Memory B cell (primary cell): ENCODE results near the gene PNLIPRP2.

ENCODE experiments used
- ATAC-seq: fragments of 150-1000 bp; cut with Tn5 transposase; 2 replicates; pipeline ENCODE4 v1.10.0; 2021; ENCODE audit warnings: low read depth, mild to moderate bottlenecking, moderate library complexity
- DNase-seq, 2 donors: peaks; one replicate each; pipeline ENCODE4 v3.0.0; 2022; ENCODE audit warnings: low spot score in 2 of 2
- H3K27ac Mint-ChIP-seq: one replicate; pipeline ENCODE4 v1.8.0; 2022; ENCODE audit warnings: mild to moderate bottlenecking, moderate library complexity, mixed read lengths
- H3K27me3 Mint-ChIP-seq: one replicate; pipeline ENCODE4 v1.8.0; 2022; ENCODE audit warnings: mixed read lengths
- H3K36me3 Mint-ChIP-seq: one replicate; pipeline ENCODE4 v1.8.0; 2022; ENCODE audit warnings: mild to moderate bottlenecking, mixed read lengths
- H3K4me1 Mint-ChIP-seq: one replicate; pipeline ENCODE4 v1.8.0; 2022; ENCODE audit warnings: mixed read lengths
- H3K4me3 Mint-ChIP-seq: one replicate; pipeline ENCODE4 v1.8.0; 2022; ENCODE audit warnings: mild to moderate bottlenecking, moderate library complexity, mixed read lengths
- H3K9me3 Mint-ChIP-seq: one replicate; pipeline ENCODE4 v1.8.0; 2022; ENCODE audit warnings: mixed read lengths

The PNLIPRP2 gene

GRCh38 chr10:116670706-116671105 lies 50.0 kb downstream of the PNLIPRP2 start:
- H3K9me3 Mint-ChIP-seq, result no peaks in the 10 kb centered on the region
- H3K4me3 Mint-ChIP-seq, result no peak overlapping the region
- peaks cover 1% of the 10 kb centered on the region for H3K27me3 Mint-ChIP-seq
- H3K4me1 Mint-ChIP-seq, result no peaks in the 10 kb centered on the region
- no peaks in the 10 kb centered on the region for H3K36me3 Mint-ChIP-seq
- ATAC-seq, result no peak
- no peak overlapping the region for H3K27ac Mint-ChIP-seq
- no peak for DNase-seq

GRCh38 chr10:116671274-116671926 lies 50.6 kb downstream of the PNLIPRP2 start:
- H3K9me3 Mint-ChIP-seq, result no peaks in the 10 kb centered on the region
- DNase-seq (no peak), ATAC-seq (no peak)
- no peak overlapping the region for H3K4me3 Mint-ChIP-seq
- no peaks in the 10 kb centered on the region for H3K4me1 Mint-ChIP-seq
- no peak overlapping the region for H3K27ac Mint-ChIP-seq
- peaks cover 1% of the 10 kb centered on the region for H3K27me3 Mint-ChIP-seq
- H3K36me3 Mint-ChIP-seq, result no peaks in the 10 kb centered on the region

GRCh38 chr10:116672891-116673290 lies 52.1 kb downstream of the PNLIPRP2 start:
- H3K4me1 Mint-ChIP-seq, result no peaks in the 10 kb centered on the region
- DNase-seq (no peak), ATAC-seq (no peak)
- no peaks in the 10 kb centered on the region for H3K9me3 Mint-ChIP-seq
- peaks cover 1% of the 10 kb centered on the region for H3K27me3 Mint-ChIP-seq
- H3K36me3 Mint-ChIP-seq, result no peaks in the 10 kb centered on the region
- H3K4me3 Mint-ChIP-seq, result no peak overlapping the region
- H3K27ac Mint-ChIP-seq, result no peak overlapping the region

GRCh38 chr10:116673866-116674265 lies 53.1 kb downstream of the PNLIPRP2 start:
- Mint-ChIP-seq H3K4me3 (no peak overlapping the region), H3K36me3 (no peaks in the 10 kb centered on the region), H3K27ac (no peak overlapping the region), H3K4me1 (no peaks in the 10 kb centered on the region), H3K9me3 (no peaks in the 10 kb centered on the region), H3K27me3 (peaks cover 1% of the 10 kb centered on the region)
- no peak for ATAC-seq
- DNase-seq, result no peak

- DNase-seq (no peak), ATAC-seq (no peak)
- Mint-ChIP-seq H3K9me3 (no peaks in the 10 kb centered on the region), H3K36me3 (no peaks in the 10 kb centered on the region), H3K27ac (no peak overlapping the region), H3K4me1 (no peaks in the 10 kb centered on the region), H3K27me3 (no peaks in the 10 kb centered on the region), H3K4me3 (no peak overlapping the region)
These were observed 54.2 kb downstream of the PNLIPRP2 start for GRCh38 chr10:116674901-116675423.

GRCh38 chr10:116676118-116676517 lies 55.4 kb downstream of the PNLIPRP2 start:
- no peaks in the 10 kb centered on the region for H3K4me1 Mint-ChIP-seq
- H3K27me3 Mint-ChIP-seq, result no peaks in the 10 kb centered on the region
- no peak overlapping the region for H3K4me3 Mint-ChIP-seq
- H3K9me3 Mint-ChIP-seq, result no peaks in the 10 kb centered on the region
- DNase-seq, result no peak
- no peak overlapping the region for H3K27ac Mint-ChIP-seq
- H3K36me3 Mint-ChIP-seq, result no peaks in the 10 kb centered on the region
- ATAC-seq, result no peak

- Mint-ChIP-seq H3K9me3 (no peaks in the 10 kb centered on the region), H3K4me1 (no peaks in the 10 kb centered on the region), H3K4me3 (no peak overlapping the region), H3K27me3 (no peaks in the 10 kb centered on the region), H3K36me3 (no peaks in the 10 kb centered on the region), H3K27ac (no peak overlapping the region)
- DNase-seq, result no peak
- ATAC-seq, result no peak
These were observed 55.9 kb downstream of the PNLIPRP2 start for GRCh38 chr10:116676633-116677032.

GRCh38 chr10:116679351-116679750 lies 58.6 kb downstream of the PNLIPRP2 start:
- no peaks in the 10 kb centered on the region for H3K9me3 Mint-ChIP-seq
- H3K27ac Mint-ChIP-seq, result no peak overlapping the region
- no peaks in the 10 kb centered on the region for H3K4me1 Mint-ChIP-seq
- no peaks in the 10 kb centered on the region for H3K36me3 Mint-ChIP-seq
- ATAC-seq, result no peak
- no peak for DNase-seq
- no peak overlapping the region for H3K4me3 Mint-ChIP-seq
- H3K27me3 Mint-ChIP-seq, result peaks cover 2% of the 10 kb centered on the region

- ATAC-seq, result no peak
- Mint-ChIP-seq H3K4me1 (no peaks in the 10 kb centered on the region), H3K36me3 (no peaks in the 10 kb centered on the region), H3K9me3 (no peaks in the 10 kb centered on the region), H3K27me3 (peaks cover 6% of the 10 kb centered on the region), H3K4me3 (no peak overlapping the region), H3K27ac (no peak overlapping the region)
- DNase-seq, result no peak
These were observed 62.4 kb downstream of the PNLIPRP2 start for GRCh38 chr10:116683166-116683565.

GRCh38 chr10:116683821-116684220 lies 63.1 kb downstream of the PNLIPRP2 start:
- H3K36me3 Mint-ChIP-seq, result no peaks in the 10 kb centered on the region
- H3K27me3 Mint-ChIP-seq, result peaks cover 6% of the 10 kb centered on the region
- ATAC-seq, result no peak
- H3K4me3 Mint-ChIP-seq, result no peak overlapping the region
- no peaks in the 10 kb centered on the region for H3K9me3 Mint-ChIP-seq
- no peak overlapping the region for H3K27ac Mint-ChIP-seq
- DNase-seq, result no peak
- no peaks in the 10 kb centered on the region for H3K4me1 Mint-ChIP-seq

GRCh38 chr10:116684781-116685180 lies 64.0 kb downstream of the PNLIPRP2 start:
- DNase-seq, result no peak
- no peak for ATAC-seq
- Mint-ChIP-seq H3K27ac (no peak overlapping the region), H3K4me1 (no peaks in the 10 kb centered on the region), H3K4me3 (no peak overlapping the region), H3K27me3 (peaks cover 11% of the 10 kb centered on the region), H3K36me3 (no peaks in the 10 kb centered on the region), H3K9me3 (no peaks in the 10 kb centered on the region)

GRCh38 chr10:116685807-116686206 lies 65.1 kb downstream of the PNLIPRP2 start:
- ATAC-seq (no peak), DNase-seq (no peak)
- Mint-ChIP-seq H3K36me3 (no peaks in the 10 kb centered on the region), H3K27ac (no peak overlapping the region), H3K9me3 (no peaks in the 10 kb centered on the region), H3K4me3 (no peak overlapping the region), H3K27me3 (peaks cover 11% of the 10 kb centered on the region), H3K4me1 (no peaks in the 10 kb centered on the region)

GRCh38 chr10:116686632-116687031 lies 65.9 kb downstream of the PNLIPRP2 start:
- Mint-ChIP-seq H3K9me3 (no peaks in the 10 kb centered on the region), H3K27me3 (peaks cover 11% of the 10 kb centered on the region), H3K4me1 (no peaks in the 10 kb centered on the region), H3K27ac (no peak overlapping the region), H3K4me3 (no peak overlapping the region), H3K36me3 (no peaks in the 10 kb centered on the region)
- ATAC-seq (no peak), DNase-seq (no peak)

- Mint-ChIP-seq H3K27ac (no peak overlapping the region), H3K27me3 (peaks cover 9% of the 10 kb centered on the region), H3K9me3 (no peaks in the 10 kb centered on the region), H3K36me3 (no peaks in the 10 kb centered on the region), H3K4me3 (no peak overlapping the region), H3K4me1 (no peaks in the 10 kb centered on the region)
- ATAC-seq (no peak), DNase-seq (no peak)
These were observed 66.9 kb downstream of the PNLIPRP2 start for GRCh38 chr10:116687633-116688032.

GRCh38 chr10:116688241-116688711 lies 67.5 kb downstream of the PNLIPRP2 start:
- H3K9me3 Mint-ChIP-seq, result no peaks in the 10 kb centered on the region
- DNase-seq (no peak), ATAC-seq (no peak)
- no peak overlapping the region for H3K27ac Mint-ChIP-seq
- no peak overlapping the region for H3K4me3 Mint-ChIP-seq
- no peaks in the 10 kb centered on the region for H3K36me3 Mint-ChIP-seq
- peaks cover 9% of the 10 kb centered on the region for H3K27me3 Mint-ChIP-seq
- no peaks in the 10 kb centered on the region for H3K4me1 Mint-ChIP-seq
